Vagina (tissue), 2 donors: ENCODE measurements around the gene MYO1A. TPM values are rescaled to one million over a fixed set of nuclear protein-coding genes. Genes with fewer than 3 reads are reported as not detected.

Source experiments
- DNase-seq, 2 donors: peaks; one replicate each; pipeline ENCODE4 v3.0.0-alpha.2; 2017; ENCODE audit errors: extremely low spot score in 2 of 2
- H3K27ac ChIP-seq: fragments of 200-600 bp; sonication (generic); one replicate; pipeline ENCODE4 v1.5.1; 2019
- H3K27me3 ChIP-seq: fragments of 200-600 bp; sonication (generic); one replicate; pipeline ENCODE4 v1.5.1; 2019
- H3K36me3 ChIP-seq, 2 donors: fragments of 200-600 bp; sonication (generic); one replicate each; pipeline ENCODE4 v1.5.1; 2017 to 2019
- H3K4me1 ChIP-seq: fragments of 200-600 bp; sonication (generic); one replicate; pipeline ENCODE4 v1.5.1; 2019
- H3K4me3 ChIP-seq, 2 donors: fragments of 200-600 bp; sonication (generic); 1 replicate in 1 of 2; 2 replicates in 1 of 2; pipeline ENCODE4 v1.5.1; 2016 to 2019
- H3K9me3 ChIP-seq: fragments of 200-600 bp; sonication (generic); one replicate; pipeline ENCODE4 v1.5.1; 2019
- CTCF ChIP-seq, 3 experiments: fragments of 450-650 bp in 2 of 3; fragments of 200-600 bp in 1 of 3; sonication (generic) in 1 of 3; IDR thresholded peaks; one replicate each; pipeline ENCODE4 v1.5.1; 2017 to 2019; ENCODE audit warnings: antibody characterized with exemption in 3 of 3, mild to moderate bottlenecking in 2 of 3, moderate library complexity in 2 of 3
- POLR2A ChIP-seq, 2 donors: fragments of 450-650 bp; IDR thresholded peaks; one replicate each; pipeline ENCODE4 v1.6.1; 2017; ENCODE audit warnings: antibody characterized with exemption in 2 of 2, mild to moderate bottlenecking in 2 of 2, moderate library complexity in 2 of 2
- POLR2AphosphoS5 ChIP-seq, 2 donors: sonication (generic); formaldehyde crosslinking; IDR thresholded peaks; one replicate each; pipeline ENCODE4 v1.9.0; 2017; ENCODE audit warnings: antibody characterized with exemption in 2 of 2, mild to moderate bottlenecking in 2 of 2, low read depth in 1 of 2; ENCODE audit not compliant: insufficient read depth in 1 of 2
- intact Hi-C: fragments of 100-400 bp; cut with DNase I; formaldehyde crosslinking; loops from one replicate; pipeline ENCODE4 v1.15.1; 2023
- total RNA-seq: library from RNA; depleted of rRNA; stranded (reverse); fragments of >200 nt; gene quantifications from one replicate; pipeline ENCODE4 v1.2.3, GENCODE V29; 2016

The MYO1A gene
- total RNA-seq, 1 donor from 2014 or later, result 1.2 TPM

DNA sequence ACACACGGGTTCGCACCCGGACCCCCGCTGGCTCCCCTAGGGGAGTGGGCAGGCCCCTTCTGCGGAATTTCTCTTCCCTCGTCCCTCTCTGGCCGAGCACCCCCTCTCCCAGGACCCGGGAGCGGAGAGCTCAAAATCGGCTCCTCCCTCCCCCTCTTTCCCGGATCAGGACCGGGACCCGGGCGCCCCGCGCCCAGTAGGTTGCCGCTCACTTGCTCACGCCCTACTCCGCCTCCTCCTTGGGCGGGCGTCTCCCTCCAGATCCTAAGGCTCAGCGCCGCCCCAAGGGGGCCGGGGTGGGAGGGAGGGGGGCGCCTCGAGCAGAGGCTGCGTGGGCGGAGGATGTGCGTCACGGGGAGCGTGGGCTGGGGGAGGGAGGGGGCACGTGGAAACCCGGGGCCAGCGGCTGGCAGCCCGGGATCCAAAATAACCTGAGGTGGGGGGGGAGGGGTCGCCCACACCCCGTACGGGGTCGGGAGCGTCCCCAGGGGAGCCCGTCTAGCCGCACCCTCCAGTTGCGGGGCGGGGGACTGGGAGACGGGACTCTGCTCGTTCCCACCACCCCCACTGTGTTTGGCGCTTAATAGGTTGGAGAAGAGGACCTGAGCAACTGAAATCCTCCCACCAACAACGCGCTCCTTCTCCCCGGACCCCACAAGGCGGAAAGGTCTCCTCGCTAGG lies 37.2 kb upstream of the MYO1A start:
- TF ChIP-seq POLR2AphosphoS5 (IDR thresholded peaks at IDR 0.05; ENCODE audit: insufficient read depth in 1 of 2, low read depth in 1 of 2), result peak in 1 of 2 donors; percentile 86
- TF ChIP-seq CTCF (IDR thresholded peaks at IDR 0.05), result no peak
- peak in 1 of 2 donors; percentile 81 for TF ChIP-seq POLR2A (IDR thresholded peaks at IDR 0.05)
- no peaks in the 10 kb centered on the region for H3K27me3 ChIP-seq
- H3K36me3 ChIP-seq, result peaks cover 0 to 12% of the 10 kb centered on the region in 2 donors
- intact Hi-C loops, result no loop called here
- H3K4me3 ChIP-seq, result peak overlapping the region; percentile 75 to 81
- peak overlapping the region; percentile 100 for H3K27ac ChIP-seq
- H3K9me3 ChIP-seq, result no peaks in the 10 kb centered on the region
- peak; percentile 96 to 97 for DNase-seq
- peaks cover 39% of the 10 kb centered on the region for H3K4me1 ChIP-seq

DNA sequence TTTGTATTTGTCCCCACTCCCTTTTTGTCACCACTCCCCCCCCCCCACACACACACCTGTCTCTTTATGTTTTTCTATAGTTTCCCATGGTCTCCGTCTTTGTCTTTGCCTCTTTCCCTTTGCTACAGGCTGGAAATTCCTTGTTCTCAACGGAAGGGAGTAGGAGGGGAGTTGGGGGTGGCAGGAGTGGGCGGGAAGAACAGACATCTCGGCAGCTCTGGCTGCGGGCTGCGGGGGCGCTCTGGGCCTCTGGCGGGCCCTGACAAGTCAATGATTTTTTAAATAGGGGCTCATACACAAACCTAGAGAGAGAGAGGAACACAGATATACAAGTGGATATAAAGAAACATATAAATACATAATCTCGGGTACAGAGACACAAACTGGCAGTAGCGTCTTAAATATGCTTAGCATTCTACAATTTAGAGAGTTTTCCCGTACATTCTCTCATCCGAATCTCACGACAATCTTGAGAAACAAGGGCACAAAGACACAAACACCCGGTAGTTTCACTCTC lies 36.6 kb upstream of the MYO1A start:
- TF ChIP-seq CTCF (IDR thresholded peaks at IDR 0.05) (no peak), POLR2AphosphoS5 (IDR thresholded peaks at IDR 0.05; ENCODE audit: insufficient read depth in 1 of 2, low read depth in 1 of 2) (no peak), POLR2A (IDR thresholded peaks at IDR 0.05) (no peak)
- peaks cover 0 to 6% of the 10 kb centered on the region in 2 donors for H3K36me3 ChIP-seq
- peaks cover 33% of the 10 kb centered on the region for H3K4me1 ChIP-seq
- no peaks in the 10 kb centered on the region for H3K9me3 ChIP-seq
- H3K27ac ChIP-seq, result peak overlapping the region; percentile 100
- H3K27me3 ChIP-seq, result no peaks in the 10 kb centered on the region
- no peak for DNase-seq
- H3K4me3 ChIP-seq, result peak overlapping the region; percentile 75 to 81
- intact Hi-C loops, result no loop called here

GRCh38 chr12:57085999-57086492 lies 36.1 kb upstream of the MYO1A start:
- no peak for DNase-seq
- peaks cover 0 to under 1% of the 10 kb centered on the region in 2 donors for H3K36me3 ChIP-seq
- H3K4me3 ChIP-seq, result peak overlapping the region; percentile 75 to 81
- TF ChIP-seq POLR2AphosphoS5 (IDR thresholded peaks at IDR 0.05; ENCODE audit: insufficient read depth in 1 of 2, low read depth in 1 of 2), result no peak
- TF ChIP-seq POLR2A (IDR thresholded peaks at IDR 0.05), result no peak
- no peak for TF ChIP-seq CTCF (IDR thresholded peaks at IDR 0.05)
- H3K4me1 ChIP-seq, result peaks cover 28% of the 10 kb centered on the region
- no peaks in the 10 kb centered on the region for H3K27me3 ChIP-seq
- H3K27ac ChIP-seq, result peak overlapping the region; percentile 100
- intact Hi-C loops, result no loop called here
- no peaks in the 10 kb centered on the region for H3K9me3 ChIP-seq

DNA sequence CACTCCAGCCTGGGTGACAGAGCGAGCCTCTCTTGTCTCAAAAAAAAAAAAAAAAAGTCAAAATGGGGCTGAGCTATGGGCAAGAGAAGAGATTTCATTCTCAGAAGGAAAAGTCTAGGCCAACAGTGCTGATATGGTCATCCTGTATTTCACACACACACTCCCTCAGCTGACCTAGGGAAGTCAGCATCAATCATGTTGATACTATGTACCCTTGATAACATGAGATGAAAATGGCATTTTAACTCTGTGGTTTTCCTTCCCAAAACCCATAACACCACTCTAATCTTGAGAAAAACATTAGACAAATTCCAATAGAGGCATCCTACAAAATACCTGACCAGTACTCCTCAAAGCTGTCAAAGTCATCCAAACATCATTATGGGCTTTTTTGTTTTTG lies 30.9 kb upstream of the MYO1A start:
- Histone ChIP-seq H3K4me1 (peaks cover 31% of the 10 kb centered on the region), H3K27me3 (no peaks in the 10 kb centered on the region), H3K27ac (no peak overlapping the region), H3K36me3 (no peaks in the 10 kb centered on the region), H3K9me3 (no peaks in the 10 kb centered on the region), H3K4me3 (no peak overlapping the region)
- intact Hi-C loops, result no loop called here
- DNase-seq, result no peak
- TF ChIP-seq POLR2AphosphoS5 (IDR thresholded peaks at IDR 0.05; ENCODE audit: insufficient read depth in 1 of 2, low read depth in 1 of 2) (no peak), CTCF (IDR thresholded peaks at IDR 0.05) (no peak), POLR2A (IDR thresholded peaks at IDR 0.05) (no peak)

GRCh38 chr12:57079821-57080220 lies 29.9 kb upstream of the MYO1A start:
- TF ChIP-seq POLR2AphosphoS5 (IDR thresholded peaks at IDR 0.05; ENCODE audit: insufficient read depth in 1 of 2, low read depth in 1 of 2) (no peak), POLR2A (IDR thresholded peaks at IDR 0.05) (no peak), CTCF (IDR thresholded peaks at IDR 0.05) (no peak)
- peaks cover 21% of the 10 kb centered on the region for H3K4me1 ChIP-seq
- H3K4me3 ChIP-seq, result no peak overlapping the region
- DNase-seq, result no peak
- no peaks in the 10 kb centered on the region for H3K9me3 ChIP-seq
- peak overlapping the region; percentile 89 for H3K27ac ChIP-seq
- no peaks in the 10 kb centered on the region for H3K27me3 ChIP-seq
- H3K36me3 ChIP-seq, result no peaks in the 10 kb centered on the region
- intact Hi-C loops, result loop anchor here (10.0 kb wide), 1 partner anchor 95 kb away; no protein-coding TSS in a partner anchor
